ENCODE results near the gene GAPVD1.
"Not testable (repeated sequence)": the region's sequence is repeated elsewhere in the genome, so short reads cannot be mapped to it uniquely, and the experiment has no call there.

The GAPVD1 gene

GRCh38 chr9:125246261-125246667, 15.4 kb upstream of the GAPVD1 start:
- DNase-seq: no peak

DNA sequence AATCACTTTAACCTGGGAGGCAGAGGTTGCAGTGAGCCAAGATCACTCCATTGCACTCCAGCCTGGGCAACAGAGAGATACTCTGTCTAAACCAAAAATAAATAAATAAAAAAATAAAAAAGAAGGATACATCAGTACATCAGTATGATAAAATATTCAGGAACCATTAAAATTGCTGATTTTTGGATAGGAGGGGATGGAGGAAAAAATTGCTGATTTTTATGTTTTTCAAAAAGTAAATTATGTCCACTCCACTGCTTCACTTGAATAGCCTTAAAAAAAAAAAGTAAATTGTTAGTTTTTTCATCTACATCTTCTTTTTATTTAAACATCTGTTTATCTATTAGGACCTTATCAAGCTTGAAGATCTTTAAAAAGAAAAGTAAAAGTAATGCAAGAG, 7.4 kb upstream of the GAPVD1 start:
- DNase-seq: no peak

DNA sequence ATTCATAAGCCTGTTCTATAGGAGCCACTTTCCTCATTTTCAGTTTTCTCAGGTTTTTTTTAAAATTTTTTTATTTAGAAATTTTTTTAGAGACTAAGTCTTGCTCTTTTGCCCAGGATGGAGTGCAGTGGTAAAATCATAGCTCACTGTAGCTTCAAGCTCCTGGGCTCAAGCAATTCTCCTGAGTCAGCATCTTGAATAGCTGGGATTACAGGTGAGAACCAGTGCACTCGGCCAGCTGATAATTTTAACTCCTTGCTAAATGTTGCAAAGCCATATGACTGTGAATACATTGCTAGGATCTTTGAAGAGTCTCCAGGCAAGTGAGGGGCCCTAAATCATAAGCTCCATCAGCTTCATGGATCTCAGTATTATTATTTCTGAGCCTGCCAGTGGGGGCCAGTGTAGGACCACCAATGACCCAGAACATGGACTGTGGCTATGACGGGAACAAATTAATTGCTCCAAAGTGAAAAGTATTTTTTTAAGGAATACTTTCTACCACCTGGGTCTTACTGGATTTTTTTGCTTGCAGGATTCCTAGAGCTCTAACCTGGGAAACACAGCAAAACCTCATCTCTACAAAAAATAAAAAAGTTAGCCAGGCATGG, 5.7 kb upstream of the GAPVD1 start:
- peak; percentile 19 for DNase-seq

GRCh38 chr9:125258160-125258785, 3.4 kb upstream of the GAPVD1 start:
- no peak for DNase-seq

DNA sequence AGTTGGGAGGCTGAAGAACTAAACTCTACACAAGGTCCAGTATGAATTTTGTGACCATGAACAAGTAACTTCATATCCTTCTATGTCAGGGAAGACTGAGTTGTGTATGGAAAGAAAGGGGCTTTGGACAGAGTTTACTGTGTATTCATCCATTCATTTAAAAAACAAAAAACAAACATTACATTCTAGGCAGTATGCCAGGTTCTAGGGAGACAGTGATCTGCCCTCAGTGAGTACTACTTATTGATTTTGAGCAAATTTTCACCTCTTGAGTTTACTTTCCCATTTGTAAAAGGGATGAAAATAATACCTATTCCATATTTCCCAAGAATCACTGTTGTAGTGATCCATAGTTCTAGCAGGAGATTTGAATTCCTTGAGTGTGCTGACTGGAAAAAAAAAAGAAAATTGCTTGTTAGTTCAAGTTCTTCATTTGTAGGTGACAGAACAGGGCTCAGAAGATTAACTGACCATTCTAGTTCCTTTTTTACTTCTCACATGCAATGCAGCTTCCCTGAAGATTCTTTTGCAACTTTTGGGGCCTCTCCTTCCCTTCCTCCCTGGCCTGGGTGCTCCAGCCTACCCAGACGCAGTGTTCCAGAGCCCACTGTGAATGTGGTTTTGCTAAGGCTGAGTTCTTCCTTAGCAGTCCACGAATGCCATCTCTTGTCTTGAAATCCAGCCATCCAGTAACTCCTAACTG, 2.6 kb upstream of the GAPVD1 start:
- no peak for DNase-seq

GRCh38 chr9:125260561-125260960, 1.1 kb upstream of the GAPVD1 start:
- no peak for DNase-seq

DNA sequence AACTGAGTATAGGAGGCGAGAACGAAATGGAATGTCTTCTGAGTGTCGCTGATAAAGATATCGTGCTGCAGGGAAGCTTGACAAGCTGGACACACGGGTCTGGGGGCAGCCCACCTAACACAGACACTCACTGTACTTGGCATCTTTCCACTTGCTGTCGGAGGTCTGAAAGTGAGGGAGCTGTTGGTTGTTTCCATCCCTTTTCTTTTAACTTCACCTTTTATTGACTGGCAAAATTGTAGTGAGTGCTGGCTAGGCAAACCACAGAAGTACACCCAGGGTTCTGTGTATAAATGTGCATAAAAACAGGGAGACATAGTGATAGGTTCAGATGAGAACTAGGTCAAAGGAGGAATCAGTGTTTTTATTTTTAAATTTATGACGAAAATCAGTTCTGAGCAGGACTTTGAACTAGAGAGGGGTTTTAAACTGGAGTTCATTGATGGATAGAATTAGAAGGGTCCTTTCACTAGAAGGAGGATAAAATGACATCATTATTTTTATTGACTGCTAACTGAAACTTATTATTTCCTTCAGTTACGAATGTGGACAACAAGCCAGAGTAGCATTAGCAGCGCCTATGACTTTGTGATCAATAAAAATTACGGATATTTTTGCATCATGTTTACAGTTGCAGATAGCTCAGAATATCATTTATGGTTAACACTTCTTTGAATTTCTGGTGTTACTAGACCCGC, 817 bp downstream of the GAPVD1 start:
- no peak for DNase-seq

DNA sequence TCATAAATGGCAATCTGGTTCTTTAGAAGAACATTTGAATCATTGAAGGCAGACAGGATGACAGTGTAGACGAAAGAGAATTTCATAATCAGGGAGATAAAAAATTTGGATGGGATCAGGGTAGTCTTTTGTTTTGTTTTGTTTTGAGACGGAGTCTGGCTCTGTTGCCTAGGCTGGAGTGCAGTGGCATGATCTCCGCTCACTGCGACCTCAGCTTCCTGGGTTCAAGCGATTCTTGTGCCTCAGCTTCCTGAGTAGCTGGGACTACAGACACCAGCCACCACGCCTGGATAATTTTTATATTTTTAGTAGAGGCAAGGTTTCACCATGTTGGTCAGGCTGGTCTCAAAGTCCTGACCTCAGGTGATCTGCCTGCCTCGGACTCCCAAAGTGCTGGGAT, 2.4 kb downstream of the GAPVD1 start:
- peak; percentile 42 for DNase-seq

GRCh38 chr9:125268394-125269013, 6.9 kb downstream of the GAPVD1 start:
- no peak for DNase-seq

- no peak for DNase-seq
Observed at GRCh38 chr9:125269014-125269397, 7.4 kb downstream of the GAPVD1 start.

GRCh38 chr9:125271081-125271480, 9.5 kb downstream of the GAPVD1 start:
- no peak for DNase-seq

- DNase-seq: no peak
Observed at GRCh38 chr9:125272697-125273096, 11.1 kb downstream of the GAPVD1 start.

GRCh38 chr9:125276771-125277170, 15.1 kb downstream of the GAPVD1 start:
- no peak for DNase-seq

- DNase-seq: no peak
Observed at GRCh38 chr9:125277411-125277810, 15.8 kb downstream of the GAPVD1 start.

- DNase-seq: no peak
Observed at GRCh38 chr9:125280945-125281344, 19.3 kb downstream of the GAPVD1 start.

GRCh38 chr9:125284855-125285254, 23.2 kb downstream of the GAPVD1 start:
- DNase-seq: no peak

DNA sequence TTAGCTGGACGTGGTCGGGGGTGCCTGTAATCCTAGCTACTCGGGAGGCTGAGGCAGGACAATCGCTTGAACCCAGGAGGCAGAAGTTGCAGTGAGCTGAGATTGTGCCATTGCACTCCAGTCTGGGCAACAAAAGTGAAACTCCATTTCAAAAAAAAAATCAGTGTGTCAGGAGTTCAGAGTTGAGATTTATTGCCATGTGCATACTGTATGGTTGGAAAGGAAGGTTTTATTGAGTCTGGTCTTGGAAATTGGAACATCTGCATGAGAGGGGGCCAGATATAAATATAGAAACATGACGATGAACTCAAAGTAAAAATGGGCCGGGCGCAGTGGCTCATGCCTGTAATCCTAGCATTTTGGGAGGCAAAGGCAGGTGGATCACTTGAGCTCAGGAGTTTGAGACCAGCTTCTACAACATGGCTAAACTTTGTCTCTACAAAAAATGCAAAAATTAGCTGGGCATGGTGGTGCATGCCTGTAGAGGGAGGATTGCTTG, 25.4 kb downstream of the GAPVD1 start:
- DNase-seq: not testable (repeated sequence)

DNA sequence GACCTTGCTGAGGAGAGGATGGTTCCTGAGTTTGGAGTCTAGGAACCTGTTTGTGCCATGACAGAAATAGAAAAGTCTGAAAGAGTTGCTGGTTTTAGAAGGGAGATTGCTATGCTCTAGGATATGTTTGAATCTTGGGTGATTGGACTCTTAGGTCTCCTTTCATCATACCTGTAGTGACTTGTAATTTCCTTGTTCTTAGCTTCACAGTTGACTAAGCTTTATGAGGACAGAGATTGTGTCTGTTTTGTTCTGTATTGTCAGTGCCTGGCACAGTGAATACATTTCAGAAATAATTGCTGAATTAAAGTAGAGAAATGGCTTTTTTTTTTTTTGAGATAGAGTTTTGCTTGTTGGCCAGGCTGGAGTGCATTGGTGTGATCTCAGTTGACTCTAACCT, 31.5 kb downstream of the GAPVD1 start:
- DNase-seq: no peak

- no peak for DNase-seq
Observed at GRCh38 chr9:125295657-125296056, 34.0 kb downstream of the GAPVD1 start.

- DNase-seq: no peak
Observed at GRCh38 chr9:125296843-125297372, 35.3 kb downstream of the GAPVD1 start.

GRCh38 chr9:125297917-125298316, 36.3 kb downstream of the GAPVD1 start:
- DNase-seq: no peak

- DNase-seq: no peak
Observed at GRCh38 chr9:125302241-125302640, 40.6 kb downstream of the GAPVD1 start.

- no peak for DNase-seq
Observed at GRCh38 chr9:125304273-125304672, 42.6 kb downstream of the GAPVD1 start.
